SK-MEL-5 (cell line): ENCODE measurements around the gene ZMYM1. TPM values are rescaled to one million over a fixed set of nuclear protein-coding genes. Genes with fewer than 3 reads are reported as not detected.
"Not testable (repeated sequence)": the region's sequence is repeated elsewhere in the genome, so short reads cannot be mapped to it uniquely, and the experiment has no call there.

Experiments
- DNase-seq: peaks from one replicate; pipeline ENCODE4 v3.0.0-alpha.2; 2016; ENCODE audit warnings: low read depth, low spot score
- in situ Hi-C: cut with HindIII; loops from 2 replicates; pipeline ENCODE4 v1.10.0; 2016; ENCODE audit warnings: low sequenced_read_pairs, high pct_unique_total_duplicates, low pct_unique_long_range_greater_than_20kb
- total RNA-seq: library from RNA; depleted of rRNA; stranded (reverse); fragments of >200 nt; shearing (Covaris generic); gene quantifications from 2 replicates; pipeline ENCODE4 v1.2.3, GENCODE V29; 2014

ZMYM1 gene
- total RNA-seq, 1 experiment from 2014 or later: 19.3 TPM

DNA sequence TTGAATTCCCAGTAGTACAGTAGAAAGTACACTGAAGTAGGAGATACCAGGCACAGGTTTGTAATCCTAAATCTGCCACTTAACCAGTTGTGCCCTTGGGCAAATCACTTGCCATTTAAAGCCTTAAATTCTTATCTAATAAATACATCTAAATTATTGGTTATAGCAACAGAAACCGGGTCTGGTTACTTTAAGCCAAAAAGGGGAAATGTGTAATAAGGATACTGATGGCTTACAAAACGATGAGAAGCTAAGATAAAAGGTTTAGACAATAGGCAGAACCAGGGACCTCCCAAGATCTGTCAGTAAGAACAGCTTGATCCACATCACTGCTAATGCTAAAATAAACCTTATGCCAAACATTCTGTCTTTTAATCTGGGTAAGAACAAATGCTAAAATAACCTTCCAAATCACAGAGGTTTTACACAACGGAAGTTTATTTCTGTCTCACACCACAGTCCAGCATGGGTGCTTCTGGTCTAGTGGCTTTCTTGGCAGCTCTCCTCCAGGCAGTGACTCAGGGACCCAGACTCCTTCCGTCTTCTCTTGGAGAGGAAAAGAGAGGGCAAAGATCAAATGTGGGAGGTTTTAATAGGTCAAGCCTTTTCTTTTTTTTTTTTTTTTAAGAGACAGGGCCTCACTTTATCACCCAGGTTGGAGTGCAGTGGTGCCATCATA, 16.5 kb upstream of the ZMYM1 start:
- no peak for DNase-seq
- in situ Hi-C loops: no loop called here

DNA sequence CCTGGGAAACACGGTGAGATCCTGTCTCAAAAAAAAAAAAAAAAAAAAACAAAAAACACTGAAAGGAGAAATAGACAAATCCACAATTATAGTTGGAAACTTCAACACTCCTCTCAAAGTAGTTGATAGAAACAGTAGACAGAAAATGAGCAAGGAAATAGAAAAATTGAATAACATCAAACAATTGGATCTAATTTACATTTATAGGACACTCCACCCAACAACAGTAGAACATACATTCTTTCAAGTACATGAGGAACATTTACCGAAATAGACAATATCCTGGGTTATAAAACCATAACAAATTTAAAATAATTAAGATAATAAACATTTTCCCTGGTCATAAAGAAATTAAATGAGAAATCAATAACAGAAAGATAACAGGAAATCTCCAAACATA, 14.9 kb upstream of the ZMYM1 start:
- no peak for DNase-seq

DNA sequence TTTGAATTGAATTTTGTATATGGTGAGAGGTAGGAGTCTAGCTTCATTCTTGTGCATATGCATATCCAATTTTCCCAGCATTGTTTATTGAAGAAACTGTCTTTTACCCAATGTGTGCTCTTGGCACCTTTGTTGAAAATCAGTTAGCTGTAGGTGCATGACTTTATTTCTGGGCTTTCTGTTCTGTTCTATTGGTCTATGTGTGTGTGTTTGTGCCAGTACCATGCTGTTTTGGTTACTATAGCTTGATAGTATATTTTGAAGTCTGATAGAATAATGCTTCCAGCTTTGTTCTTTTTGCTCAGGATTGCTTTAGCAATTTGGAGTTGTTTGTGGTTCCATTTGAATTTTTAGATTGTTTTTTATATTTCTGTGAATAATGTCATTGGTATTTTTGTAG, 9.4 kb upstream of the ZMYM1 start:
- DNase-seq: no peak
- in situ Hi-C loops: no loop called here

More for the DNA sequence above, 14.9 kb upstream of the ZMYM1 start:
- in situ Hi-C loops: no loop called here

DNA sequence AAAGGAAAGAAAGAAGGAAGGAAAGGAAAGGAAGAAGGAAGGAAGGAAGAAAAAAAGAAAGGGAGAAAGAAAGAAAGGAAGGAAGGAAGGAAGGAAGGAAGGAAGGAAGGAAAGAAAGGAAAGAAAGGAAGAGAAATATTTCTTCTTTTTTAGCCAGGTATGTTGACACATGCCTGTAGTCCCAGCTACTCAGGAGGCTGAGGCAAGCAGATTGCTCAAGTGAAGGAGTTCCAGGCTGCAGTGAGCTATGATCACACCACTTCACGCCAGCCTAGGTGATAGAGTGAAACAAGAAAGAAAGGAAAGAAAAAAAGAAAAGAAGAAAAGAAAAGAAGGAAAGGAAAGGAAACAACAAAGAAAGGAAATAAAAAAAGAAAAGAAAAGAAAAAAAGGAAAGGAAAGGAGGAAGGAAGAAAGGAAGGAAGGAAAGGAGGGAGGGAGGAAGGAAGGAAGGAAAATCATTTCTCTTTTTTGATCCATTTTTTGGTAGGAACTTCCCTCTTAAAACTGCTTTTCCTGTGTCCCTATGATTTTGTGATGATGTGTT, 5.8 kb upstream of the ZMYM1 start:
- in situ Hi-C loops: no loop called here
- DNase-seq: no peak

DNA sequence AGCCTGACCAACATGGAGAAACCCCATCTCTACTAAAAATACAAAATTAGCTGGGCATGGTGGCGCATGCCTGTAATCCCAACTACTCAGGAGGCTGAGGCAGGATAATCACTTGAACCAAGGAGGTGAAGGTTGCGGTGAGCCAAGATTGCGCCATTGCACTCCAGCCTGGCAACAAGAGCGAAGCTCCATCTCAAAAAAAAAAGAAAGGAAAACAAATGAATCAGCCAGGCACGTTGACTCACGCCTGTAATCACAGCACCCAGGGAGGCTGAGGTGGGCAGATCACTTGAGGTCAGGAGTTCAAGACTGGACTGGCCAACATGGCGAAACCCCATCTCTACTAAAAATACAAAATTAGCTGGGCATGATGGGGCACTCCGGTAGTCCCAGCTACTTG, 2.8 kb upstream of the ZMYM1 start:
- in situ Hi-C loops, DNase-seq: not testable (repeated sequence)

DNA sequence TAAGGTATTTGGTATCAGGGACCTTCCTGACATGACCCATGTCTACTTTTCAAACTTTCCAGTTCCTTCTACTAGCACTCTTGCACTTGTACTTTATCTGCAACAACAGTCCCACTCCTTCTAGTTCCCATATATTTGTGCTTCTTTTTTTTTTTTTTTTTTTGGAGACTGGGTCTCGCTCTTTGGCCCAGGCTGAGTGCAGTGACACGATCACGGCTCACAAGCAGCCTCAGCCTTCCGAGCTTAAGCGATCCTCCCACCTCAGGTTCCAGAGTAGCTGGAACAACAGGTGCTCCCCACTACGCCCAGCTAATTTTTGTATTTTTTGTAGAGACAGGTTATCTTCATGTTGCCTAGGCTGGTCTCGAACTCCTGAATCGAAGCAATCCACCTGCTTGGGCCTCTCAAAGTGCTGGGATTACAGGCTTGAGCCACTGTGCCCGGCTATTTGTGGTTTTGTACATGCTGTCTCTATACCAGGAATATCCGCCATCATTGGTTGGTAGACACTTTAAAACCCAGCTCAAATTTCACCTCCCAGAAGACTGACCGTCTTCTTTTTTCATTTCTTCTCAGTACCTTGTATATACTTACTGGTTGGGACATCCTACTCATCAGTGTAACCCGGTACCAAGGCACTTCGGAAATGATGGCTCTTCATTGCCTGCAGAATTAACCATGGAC, 1.1 kb downstream of the ZMYM1 start:
- in situ Hi-C loops: no loop called here
- no peak for DNase-seq

DNA sequence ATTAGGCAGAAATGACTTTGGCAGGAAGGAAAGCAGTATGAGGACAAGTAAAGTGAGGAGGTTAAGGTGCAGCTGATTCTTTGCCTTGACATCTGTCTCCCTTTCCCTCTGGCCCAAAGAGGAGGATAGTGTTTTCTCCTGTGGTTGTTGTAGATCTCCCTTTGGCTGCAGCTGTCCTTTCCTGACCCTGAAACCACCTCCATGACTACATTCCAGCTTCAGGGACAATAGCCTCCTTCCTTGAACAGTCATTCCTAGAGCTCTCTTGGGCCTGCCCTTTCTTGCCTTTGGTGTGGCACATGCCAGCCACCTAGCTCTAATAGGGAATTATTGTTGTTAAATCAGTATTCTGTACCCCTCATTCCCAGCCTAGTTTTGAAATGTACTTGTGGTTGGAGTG, 6.2 kb downstream of the ZMYM1 start:
- no peak for DNase-seq
- in situ Hi-C loops: no loop called here

DNA sequence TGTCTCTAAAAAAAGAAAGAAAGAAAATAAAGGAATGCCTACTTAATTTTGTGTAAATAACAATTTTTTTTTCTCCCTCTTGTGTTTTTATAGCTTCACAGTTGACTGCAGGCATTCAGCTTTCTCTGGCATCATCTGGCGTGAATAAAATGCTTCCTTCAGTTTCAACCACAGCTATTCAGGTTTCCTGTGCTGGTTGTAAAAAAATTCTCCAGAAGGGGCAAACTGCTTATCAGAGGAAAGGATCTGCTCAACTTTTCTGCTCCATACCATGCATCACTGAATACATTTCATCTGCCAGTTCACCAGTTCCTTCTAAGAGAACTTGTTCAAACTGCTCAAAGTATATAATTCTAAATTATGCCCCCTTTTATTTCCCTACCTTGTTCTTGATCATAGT, 18.0 kb downstream of the ZMYM1 start:
- in situ Hi-C loops: no loop called here
- DNase-seq: peak; percentile 9

DNA sequence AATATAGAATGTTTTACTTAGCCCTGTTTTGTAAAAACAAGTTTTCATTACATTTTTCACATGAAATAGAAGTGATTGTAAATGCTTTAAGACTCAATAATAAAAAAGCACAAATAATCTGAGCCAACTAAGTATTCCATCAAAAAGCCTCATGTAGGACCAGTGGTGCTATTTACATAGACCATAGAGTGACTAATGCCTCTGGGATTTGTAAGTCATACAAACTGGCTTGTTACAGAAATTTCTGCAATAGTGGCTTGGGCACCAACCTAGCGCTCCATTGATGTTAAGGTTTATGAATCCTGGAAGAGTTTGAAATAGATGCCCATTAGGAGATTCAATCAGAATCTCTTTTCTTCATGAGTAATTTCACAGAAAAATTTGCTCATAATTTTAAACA, 31.9 kb downstream of the ZMYM1 start:
- DNase-seq: no peak
- in situ Hi-C loops: no loop called here

DNA sequence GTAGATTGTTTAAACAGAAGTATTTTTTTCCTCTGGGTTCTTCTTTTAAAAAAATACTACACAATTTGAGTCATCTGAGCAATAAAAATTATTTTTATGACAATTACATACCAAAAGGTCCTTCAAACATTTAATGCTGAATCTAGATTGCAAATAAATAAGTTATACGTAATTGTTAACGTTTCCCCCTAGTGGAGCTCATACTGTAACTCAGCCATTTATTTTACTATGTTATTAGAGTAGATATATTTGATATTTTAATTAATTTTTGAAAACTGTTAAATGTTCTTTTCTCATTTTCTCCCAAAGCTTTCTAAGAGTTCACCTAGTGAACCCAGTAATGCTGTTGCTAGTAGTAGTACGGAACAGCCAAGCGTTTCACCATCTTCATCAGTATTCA, 33.5 kb downstream of the ZMYM1 start:
- in situ Hi-C loops: no loop called here
- DNase-seq: no peak

DNA sequence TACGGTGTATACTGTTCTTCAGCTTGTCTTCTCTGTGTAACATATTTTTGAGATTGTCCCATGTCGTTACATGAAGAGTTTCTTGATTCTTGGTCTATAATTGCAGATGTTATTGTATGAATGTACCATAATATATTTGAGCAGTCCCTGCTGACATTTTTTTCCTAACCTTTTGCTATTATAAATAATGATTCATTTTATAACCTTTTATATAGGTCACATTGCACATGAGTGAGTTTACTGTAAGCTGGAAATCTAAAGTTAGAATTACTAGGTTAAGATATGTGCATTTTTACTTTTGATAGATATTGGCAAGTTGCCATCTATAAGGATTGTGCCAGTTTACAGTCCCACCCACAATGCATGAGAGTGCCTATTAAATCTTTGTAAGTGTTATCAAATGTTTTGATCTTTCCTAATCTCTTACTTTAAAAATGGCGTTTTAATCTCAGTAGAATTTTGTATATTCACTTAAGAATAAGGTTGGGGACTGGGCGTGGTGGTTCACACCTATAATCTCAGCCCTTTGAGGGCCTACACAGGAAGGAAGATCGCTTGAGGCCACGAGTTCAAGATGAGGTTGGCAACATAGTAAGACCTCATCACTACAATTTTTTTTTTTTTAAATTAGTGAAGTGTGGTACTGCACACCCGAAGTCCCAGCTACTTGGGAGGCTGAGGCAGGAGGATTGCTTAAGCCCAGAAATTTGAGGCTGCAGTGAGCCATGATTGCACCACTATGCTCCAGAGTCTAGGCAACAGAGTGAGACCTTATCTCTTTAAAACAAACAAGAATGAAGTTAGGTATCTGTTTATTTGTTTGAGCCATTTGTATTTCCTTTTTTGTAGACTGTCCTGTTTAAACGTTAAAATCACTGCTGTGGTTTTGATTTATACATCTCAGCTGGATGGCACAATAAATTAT, 36.5 kb downstream of the ZMYM1 start:
- in situ Hi-C loops: no loop called here
- no peak for DNase-seq

DNA sequence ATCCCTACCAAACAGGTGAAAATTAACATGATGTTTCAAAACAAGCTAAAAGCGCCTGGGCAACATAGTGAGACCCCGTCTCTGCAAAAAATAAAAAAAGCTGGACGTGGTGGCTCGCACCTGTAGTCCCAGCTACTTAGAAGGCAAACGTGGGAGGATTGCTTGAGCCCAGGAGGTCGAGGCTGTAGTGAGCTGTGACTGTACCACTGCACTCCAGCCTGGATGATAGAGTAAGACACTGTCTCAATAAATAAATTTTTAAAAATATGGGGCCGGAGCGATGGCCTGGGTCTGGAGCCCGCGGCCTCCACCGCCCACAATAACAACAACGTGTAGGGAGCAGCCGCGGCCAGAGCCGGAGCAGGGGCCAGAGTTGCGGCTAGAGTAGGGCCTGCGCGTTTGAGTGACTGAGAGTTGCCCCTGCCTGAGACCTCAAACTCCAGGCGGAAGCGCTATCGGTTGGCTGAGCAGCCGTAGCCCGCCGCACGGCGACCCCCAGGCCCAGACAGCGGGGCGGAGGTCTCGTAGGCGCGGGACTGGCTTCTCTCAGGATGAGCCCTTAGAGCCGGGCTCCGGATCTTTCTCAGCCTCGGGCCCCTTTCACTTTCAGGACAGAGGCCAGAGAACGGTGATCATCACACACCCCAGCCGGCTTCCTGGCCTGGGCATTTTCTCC, 41.4 kb downstream of the ZMYM1 start:
- in situ Hi-C loops: no loop called here
- no peak for DNase-seq

DNA sequence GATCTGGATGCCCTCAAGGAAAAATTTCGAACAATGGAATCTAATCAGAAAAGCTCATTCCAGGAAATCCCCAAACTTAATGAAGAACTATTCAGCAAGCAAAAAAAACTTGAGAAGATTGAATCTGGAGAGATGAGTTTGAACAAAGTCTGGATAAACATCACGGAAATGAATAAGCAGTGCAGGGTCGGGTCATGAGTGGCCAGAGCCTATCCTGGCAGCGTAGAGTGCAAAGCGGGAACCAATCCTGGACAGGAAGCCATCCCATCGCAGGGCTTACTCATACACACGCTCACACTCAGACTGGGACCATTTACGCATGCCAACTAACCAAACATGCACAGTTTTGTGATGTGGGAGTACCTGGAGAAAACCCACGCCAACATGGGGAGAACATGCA, 43.1 kb downstream of the ZMYM1 start:
- no peak for DNase-seq
- in situ Hi-C loops: no loop called here

DNA sequence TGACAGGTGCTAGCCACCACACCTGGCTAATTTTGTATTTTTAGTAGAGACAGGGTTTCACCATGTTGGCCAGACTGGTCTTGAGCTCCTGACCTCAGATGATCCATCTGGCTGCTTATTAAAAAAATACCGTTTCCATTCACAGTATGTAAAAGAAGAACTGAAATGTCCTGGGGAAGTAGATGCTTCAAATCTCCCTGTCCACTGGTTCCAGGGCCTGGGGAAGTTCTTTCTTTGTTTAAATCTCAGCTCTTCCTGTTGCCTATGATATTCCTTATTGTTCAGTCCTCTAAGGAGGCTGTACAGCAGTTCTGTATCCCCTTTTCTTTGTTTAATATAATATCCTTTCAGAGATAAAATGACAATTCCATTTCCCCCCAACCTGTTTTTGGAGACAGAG, 47.4 kb downstream of the ZMYM1 start:
- in situ Hi-C loops: no loop called here
- DNase-seq: no peak

DNA sequence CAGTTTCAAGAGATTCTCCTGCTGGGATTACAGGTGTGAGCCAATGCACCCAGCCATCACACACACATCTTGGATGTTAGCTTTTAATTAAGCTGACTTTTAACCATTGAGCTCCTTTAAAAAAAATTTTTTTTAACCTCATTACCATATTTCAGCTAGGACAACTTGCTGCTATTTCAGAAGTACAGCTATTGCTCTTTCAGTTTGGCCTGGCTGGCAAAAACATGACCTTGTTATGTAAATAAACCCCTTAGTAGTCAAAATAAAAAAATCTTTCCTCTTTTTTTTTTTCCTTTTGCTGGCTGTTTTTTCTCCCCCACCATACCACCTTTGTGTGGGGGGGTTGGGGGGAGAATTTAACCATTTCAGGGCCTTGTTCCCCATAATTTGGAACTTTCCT, 49.9 kb downstream of the ZMYM1 start:
- in situ Hi-C loops: no loop called here
- no peak for DNase-seq

DNA sequence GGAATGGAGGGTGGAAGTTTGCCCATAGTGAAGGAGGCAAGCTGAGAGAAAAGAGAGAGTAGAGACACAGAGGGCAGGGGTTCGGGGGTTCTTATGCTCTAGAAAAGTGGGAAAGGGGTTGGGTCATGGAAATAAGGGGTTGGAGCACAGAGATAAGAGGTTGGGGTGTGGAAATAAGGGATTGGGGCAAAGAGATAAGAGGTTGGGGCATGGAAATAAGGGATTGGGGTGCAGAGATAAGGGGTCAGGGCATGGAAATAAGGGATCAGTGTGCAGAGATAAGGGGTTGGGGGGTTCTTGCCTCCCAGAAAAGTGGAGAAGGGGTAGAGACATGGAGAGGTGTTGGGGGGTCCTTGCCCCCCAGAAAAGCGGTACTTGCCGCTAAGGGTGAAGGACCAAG, 57.6 kb downstream of the ZMYM1 start:
- in situ Hi-C loops: no loop called here
- DNase-seq: no peak

DNA sequence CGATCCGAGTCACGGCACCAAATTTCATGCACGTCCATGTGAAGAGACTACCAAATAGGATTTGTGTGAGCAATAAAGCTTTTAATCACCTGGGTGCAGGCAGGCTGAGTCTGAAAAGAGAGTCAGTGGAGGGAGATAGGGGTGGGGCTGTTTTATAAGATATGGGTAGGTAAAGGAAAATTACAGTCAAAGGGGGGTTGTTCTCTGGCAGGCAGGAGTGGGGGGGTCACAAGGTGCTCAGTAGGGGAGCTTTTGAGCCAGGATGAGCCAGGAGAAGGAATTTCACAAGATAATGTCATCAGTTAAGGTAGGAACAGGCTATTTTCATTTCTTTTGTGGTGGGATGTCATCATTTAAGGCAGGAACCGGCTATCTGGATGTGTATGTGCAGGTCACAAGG, 58.4 kb downstream of the ZMYM1 start:
- DNase-seq, in situ Hi-C loops: not testable (repeated sequence)

DNA sequence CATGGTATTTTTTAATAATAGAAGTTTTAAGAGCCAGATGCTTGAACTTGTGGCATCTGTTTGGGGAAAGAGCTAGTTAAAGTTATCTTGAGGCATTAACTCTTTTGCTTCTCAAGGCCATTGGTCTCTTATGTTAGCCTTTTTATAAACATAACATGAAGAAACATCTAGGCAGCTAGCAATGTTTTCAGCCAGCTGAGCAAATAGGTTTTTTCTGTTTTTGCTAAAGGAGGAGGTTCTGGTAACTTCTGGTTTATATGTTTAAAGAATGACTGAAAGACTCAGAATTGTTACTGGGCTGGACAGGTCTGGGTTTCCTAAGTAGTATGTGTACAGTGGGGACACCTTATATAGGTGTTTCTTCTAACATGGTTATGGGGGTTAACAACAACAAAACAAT, 63.1 kb downstream of the ZMYM1 start:
- in situ Hi-C loops, DNase-seq: not testable (repeated sequence)
